ENCODE results near the gene BMI1. TPM values are rescaled to one million over a fixed set of nuclear protein-coding genes. Genes with fewer than 3 reads are reported as not detected.

BMI1 gene
- total RNA-seq, 4 donors from 2014 or later = 24.4 to 55.3 (median 38.5) TPM

- Histone ChIP-seq H3K4me1 (no peaks in the 10 kb centered on the region), H3K27me3 (peaks cover 4% of the 10 kb centered on the region), H3K27ac (no peak overlapping the region), H3K9me3 (no peaks in the 10 kb centered on the region), H3K36me3 (no peaks in the 10 kb centered on the region), H3K4me3 (no peak overlapping the region)
- no peak for TF ChIP-seq POLR2A (IDR thresholded peaks at IDR 0.05)
- TF ChIP-seq, protein P1, sequence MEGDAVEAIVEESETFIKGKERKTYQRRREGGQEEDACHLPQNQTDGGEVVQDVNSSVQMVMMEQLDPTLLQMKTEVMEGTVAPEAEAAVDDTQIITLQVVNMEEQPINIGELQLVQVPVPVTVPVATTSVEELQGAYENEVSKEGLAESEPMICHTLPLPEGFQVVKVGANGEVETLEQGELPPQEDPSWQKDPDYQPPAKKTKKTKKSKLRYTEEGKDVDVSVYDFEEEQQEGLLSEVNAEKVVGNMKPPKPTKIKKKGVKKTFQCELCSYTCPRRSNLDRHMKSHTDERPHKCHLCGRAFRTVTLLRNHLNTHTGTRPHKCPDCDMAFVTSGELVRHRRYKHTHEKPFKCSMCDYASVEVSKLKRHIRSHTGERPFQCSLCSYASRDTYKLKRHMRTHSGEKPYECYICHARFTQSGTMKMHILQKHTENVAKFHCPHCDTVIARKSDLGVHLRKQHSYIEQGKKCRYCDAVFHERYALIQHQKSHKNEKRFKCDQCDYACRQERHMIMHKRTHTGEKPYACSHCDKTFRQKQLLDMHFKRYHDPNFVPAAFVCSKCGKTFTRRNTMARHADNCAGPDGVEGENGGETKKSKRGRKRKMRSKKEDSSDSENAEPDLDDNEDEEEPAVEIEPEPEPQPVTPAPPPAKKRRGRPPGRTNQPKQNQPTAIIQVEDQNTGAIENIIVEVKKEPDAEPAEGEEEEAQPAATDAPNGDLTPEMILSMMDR (IDR thresholded peaks at IDR 0.05) = no peak
- no peak for TF ChIP-seq EP300 (IDR thresholded peaks at IDR 0.05)
- no peak for TF ChIP-seq POLR2AphosphoS5 (IDR thresholded peaks at IDR 0.05)
- WGBS = 85% methylated on average over 3 of the region's 3 CpGs
- no peak for DNase-seq (ENCODE audit: low spot score in 2 of 2)
Measured at GRCh38 chr10:22293747-22294404, 27.0 kb upstream of the BMI1 start.

- H3K4me3 ChIP-seq = no peak overlapping the region
- 43% methylated on average over 2 of the region's 2 CpGs for WGBS
- peaks cover 4% of the 10 kb centered on the region for H3K27me3 ChIP-seq
- no peaks in the 10 kb centered on the region for H3K9me3 ChIP-seq
- no peaks in the 10 kb centered on the region for H3K36me3 ChIP-seq
- no peak for DNase-seq (ENCODE audit: low spot score in 2 of 2)
- TF ChIP-seq POLR2AphosphoS5 (IDR thresholded peaks at IDR 0.05) (no peak), EP300 (IDR thresholded peaks at IDR 0.05) (no peak), POLR2A (IDR thresholded peaks at IDR 0.05) (no peak)
- TF ChIP-seq, protein P1 (IDR thresholded peaks at IDR 0.05) = no peak
- no peaks in the 10 kb centered on the region for H3K4me1 ChIP-seq
- no peak overlapping the region for H3K27ac ChIP-seq
Measured at GRCh38 chr10:22294694-22295093, 26.2 kb upstream of the BMI1 start.

GRCh38 chr10:22301193-22301592, 19.7 kb upstream of the BMI1 start:
- no peak overlapping the region for H3K27ac ChIP-seq
- no peaks in the 10 kb centered on the region for H3K27me3 ChIP-seq
- DNase-seq (ENCODE audit: low spot score in 2 of 2) = no peak
- no peaks in the 10 kb centered on the region for H3K9me3 ChIP-seq
- 90% methylated on average over 4 of the region's 4 CpGs for WGBS
- TF ChIP-seq POLR2A (IDR thresholded peaks at IDR 0.05) = no peak
- TF ChIP-seq POLR2AphosphoS5 (IDR thresholded peaks at IDR 0.05) = no peak
- TF ChIP-seq, protein P1 (IDR thresholded peaks at IDR 0.05) = no peak
- TF ChIP-seq EP300 (IDR thresholded peaks at IDR 0.05) = no peak
- no peaks in the 10 kb centered on the region for H3K4me1 ChIP-seq
- no peaks in the 10 kb centered on the region for H3K36me3 ChIP-seq
- no peak overlapping the region for H3K4me3 ChIP-seq

GRCh38 chr10:22303461-22303860, 17.4 kb upstream of the BMI1 start:
- Histone ChIP-seq H3K4me3 (no peak overlapping the region), H3K9me3 (no peaks in the 10 kb centered on the region)

GRCh38 chr10:22305721-22306120, 15.2 kb upstream of the BMI1 start:
- DNase-seq (ENCODE audit: low spot score in 2 of 2) = no peak
- Histone ChIP-seq H3K4me1 (no peaks in the 10 kb centered on the region), H3K4me3 (no peak overlapping the region), H3K27me3 (no peaks in the 10 kb centered on the region), H3K27ac (no peak overlapping the region), H3K9me3 (no peaks in the 10 kb centered on the region), H3K36me3 (no peaks in the 10 kb centered on the region)
- TF ChIP-seq POLR2AphosphoS5 (IDR thresholded peaks at IDR 0.05) (no peak), POLR2A (IDR thresholded peaks at IDR 0.05) (no peak), EP300 (IDR thresholded peaks at IDR 0.05) (no peak)
- TF ChIP-seq, protein P1 (IDR thresholded peaks at IDR 0.05) = no peak
- WGBS = 75% methylated on average over 2 of the region's 2 CpGs

More at GRCh38 chr10:22303461-22303860, 17.4 kb upstream of the BMI1 start:
- TF ChIP-seq POLR2A (IDR thresholded peaks at IDR 0.05) = no peak
- TF ChIP-seq, protein P1 (IDR thresholded peaks at IDR 0.05) = no peak
- TF ChIP-seq POLR2AphosphoS5 (IDR thresholded peaks at IDR 0.05) = no peak
- no peak for TF ChIP-seq EP300 (IDR thresholded peaks at IDR 0.05)
- H3K4me1 ChIP-seq = no peaks in the 10 kb centered on the region
- WGBS = 95% methylated on average over 3 of the region's 3 CpGs
- no peaks in the 10 kb centered on the region for H3K27me3 ChIP-seq
- DNase-seq (ENCODE audit: low spot score in 2 of 2) = no peak
- no peaks in the 10 kb centered on the region for H3K36me3 ChIP-seq
- H3K27ac ChIP-seq = no peak overlapping the region

All from suprapubic skin (tissue), 4 donors.